Ishikawa (cell line): Measurements from ENCODE around the gene RASL11B.

Source experiments
- CEBPB ChIP-seq: IDR thresholded peaks from 2 replicates; pipeline ENCODE4 v1.6.1; 2012
- CREB1 ChIP-seq: IDR thresholded peaks from 2 replicates; pipeline ENCODE4 v1.6.1; 2012; ENCODE audit warnings: low read depth
- EGR1 ChIP-seq: IDR thresholded peaks from 2 replicates; pipeline ENCODE4 v1.6.1; 2012
- EP300 ChIP-seq: IDR thresholded peaks from 2 replicates; pipeline ENCODE4 v1.6.1; 2012; ENCODE audit warnings: borderline replicate concordance
- FOXM1 ChIP-seq: IDR thresholded peaks from 2 replicates; pipeline ENCODE4 v1.6.1; 2012; ENCODE audit warnings: low read depth, borderline replicate concordance
- NFIC ChIP-seq: IDR thresholded peaks from 2 replicates; pipeline ENCODE4 v1.6.1; 2012
- RAD21 ChIP-seq: IDR thresholded peaks from 2 replicates; pipeline ENCODE4 v1.6.1; 2012; ENCODE audit warnings: low read depth
- REST ChIP-seq: IDR thresholded peaks from 2 replicates; pipeline ENCODE4 v1.6.1; 2012; ENCODE audit warnings: low read depth, mild to moderate bottlenecking
- TAF1 ChIP-seq: IDR thresholded peaks from 2 replicates; pipeline ENCODE4 v1.6.1; 2012; ENCODE audit warnings: low read depth, mild to moderate bottlenecking
- TCF12 ChIP-seq: IDR thresholded peaks from 2 replicates; pipeline ENCODE4 v1.6.1; 2012; ENCODE audit warnings: low read depth
- TEAD4 ChIP-seq: IDR thresholded peaks from 2 replicates; pipeline ENCODE4 v1.6.1; 2012
- USF1 ChIP-seq: IDR thresholded peaks from 2 replicates; pipeline ENCODE4 v1.6.1; 2012
- YY1 ChIP-seq: IDR thresholded peaks from 2 replicates; pipeline ENCODE4 v1.6.1; 2012; ENCODE audit warnings: low read depth
- ZBTB7A ChIP-seq: IDR thresholded peaks from 2 replicates; pipeline ENCODE4 v1.6.1; 2012; ENCODE audit warnings: low read depth
- TF ChIP-seq, protein P1 (sequence below): IDR thresholded peaks from 2 replicates; pipeline ENCODE4 v1.6.1; 2012

The RASL11B gene

GRCh38 chr4:52890521-52890791 is 28.3 kb downstream of the RASL11B start:
- TF ChIP-seq ZBTB7A (no peak), CREB1 (no peak), CEBPB (no peak), REST (no peak), RAD21 (no peak), YY1 (no peak), FOXM1 (no peak), NFIC (no peak), USF1 (no peak), EGR1 (no peak)
- TF ChIP-seq, protein P1, sequence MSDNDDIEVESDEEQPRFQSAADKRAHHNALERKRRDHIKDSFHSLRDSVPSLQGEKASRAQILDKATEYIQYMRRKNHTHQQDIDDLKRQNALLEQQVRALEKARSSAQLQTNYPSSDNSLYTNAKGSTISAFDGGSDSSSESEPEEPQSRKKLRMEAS, result no peak

GRCh38 chr4:52891743-52892142 is 29.6 kb downstream of the RASL11B start:
- TF ChIP-seq FOXM1 (no peak), CEBPB (no peak), TEAD4 (no peak), TCF12 (no peak), ZBTB7A (no peak), REST (no peak), RAD21 (no peak), CREB1 (no peak), EGR1 (no peak), NFIC (no peak), TAF1 (no peak)
- TF ChIP-seq, protein P1, result no peak

DNA sequence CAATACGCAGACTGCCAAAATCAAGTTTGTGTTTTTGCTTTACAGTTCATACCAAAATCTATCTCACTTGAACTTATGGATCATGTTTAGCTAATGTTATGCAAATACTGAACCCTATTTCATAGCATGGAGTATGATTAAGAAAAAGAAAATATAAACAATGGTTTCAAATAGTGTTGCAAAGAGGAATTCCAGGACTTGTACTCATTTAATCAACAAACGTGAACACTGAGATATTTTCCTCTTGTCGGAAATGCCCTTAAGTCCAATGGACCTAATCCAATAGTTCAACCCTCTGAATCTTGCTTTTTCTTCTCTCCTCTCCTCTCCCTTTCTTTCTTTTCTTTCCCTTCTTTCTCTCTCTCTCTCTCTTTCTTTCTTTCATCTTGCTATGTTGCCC is 30.8 kb downstream of the RASL11B start:
- no peak for TF ChIP-seq CEBPB
- TF ChIP-seq EP300, result no peak
- TF ChIP-seq ZBTB7A, result no peak
- TF ChIP-seq, protein P1, result no peak
- no peak for TF ChIP-seq RAD21
- no peak for TF ChIP-seq CREB1
- TF ChIP-seq TAF1, result no peak
- TF ChIP-seq TEAD4, result no peak
- TF ChIP-seq EGR1, result no peak
- TF ChIP-seq TCF12, result no peak
- no peak for TF ChIP-seq USF1
- no peak for TF ChIP-seq NFIC

- TF ChIP-seq CEBPB (no peak), TCF12 (no peak), NFIC (no peak), FOXM1 (no peak), ZBTB7A (no peak)
Measured at GRCh38 chr4:52894443-52894842, 32.3 kb downstream of the RASL11B start.

- TF ChIP-seq REST (no peak), EP300 (no peak), TEAD4 (no peak), TAF1 (no peak), CEBPB (no peak), TCF12 (no peak), CREB1 (no peak), YY1 (no peak), USF1 (no peak), EGR1 (no peak)
Measured at GRCh38 chr4:52903273-52903672, 41.2 kb downstream of the RASL11B start.
